Measurements from ENCODE around the gene DTNA. TPM values are rescaled to one million over a fixed set of nuclear protein-coding genes. Genes with fewer than 3 reads are reported as not detected.

The DTNA gene
- polyA plus RNA-seq, 1 donor (not counting 4 experiments of a cell fraction or from before 2014, with no cell fraction given): 0.81 TPM

GRCh38 chr18:34701911-34702310 lies 8.2 kb upstream of the DTNA start:
- FAIRE-seq: no peak
- no peaks in the 10 kb centered on the region for H3K27me3 ChIP-seq (ENCODE audit: control insufficient read depth, extremely low read depth, insufficient read depth, low read length)

GRCh38 chr18:34702814-34703213 lies 7.3 kb upstream of the DTNA start:
- dilution Hi-C loops (cut with MboI; ENCODE audit: extremely low pct_ligation_motif_present, low sequenced_read_pairs): no loop called here
- no peak for TF ChIP-seq CTCF (optimal IDR thresholded peaks at IDR 0.05 in 1 of 3, IDR thresholded peaks at IDR 0.05 in 1 of 3, conservative IDR thresholded peaks at IDR 0.05 in 1 of 3; ENCODE audit: extremely low read depth in 1 of 3, insufficient read depth in 2 of 3, low read length in 3 of 3)
- TF ChIP-seq EZH2 (IDR thresholded peaks at IDR 0.05; ENCODE audit: low read length): no peak
- H3K79me2 ChIP-seq (ENCODE audit: control insufficient read depth, insufficient read depth, low read length): no peaks in the 10 kb centered on the region
- H2AFZ ChIP-seq (ENCODE audit: control insufficient read depth, low read length): no peak overlapping the region
- no peaks in the 10 kb centered on the region for H3K27me3 ChIP-seq (ENCODE audit: control insufficient read depth, extremely low read depth, insufficient read depth, low read length)
- no peaks in the 10 kb centered on the region for H3K36me3 ChIP-seq (ENCODE audit: control insufficient read depth in 2 of 2, extremely low read depth in 1 of 2, insufficient read depth in 2 of 2, low read length in 2 of 2)
- no peaks in the 10 kb centered on the region for H3K9me1 ChIP-seq (ENCODE audit: control insufficient read depth, extremely low read depth, insufficient read depth, low read length)
- DNase-seq (ENCODE audit: low read depth, low spot score): no peak
- H3K4me2 ChIP-seq (ENCODE audit: control insufficient read depth, extremely low read depth, insufficient read depth, low read depth, low read length): no peak overlapping the region
- H3K27ac ChIP-seq (ENCODE audit: control insufficient read depth, insufficient read depth, low read length): no peak overlapping the region
- no peak overlapping the region for H3K4me3 ChIP-seq (ENCODE audit: control insufficient read depth in 2 of 3, extremely low read depth in 1 of 3, insufficient read depth in 2 of 3, low read depth in 1 of 3, low read length in 3 of 3)
- H3K9me3 ChIP-seq (ENCODE audit: control insufficient read depth, low read depth, low read length): no peaks in the 10 kb centered on the region
- H3K9ac ChIP-seq (ENCODE audit: control insufficient read depth, extremely low read depth, insufficient read depth, low read length): no peak overlapping the region
- FAIRE-seq: no peak
- H3K4me1 ChIP-seq (ENCODE audit: control insufficient read depth, extremely low read depth, insufficient read depth, low read length): peaks cover 6% of the 10 kb centered on the region
- no peaks in the 10 kb centered on the region for H4K20me1 ChIP-seq (ENCODE audit: control insufficient read depth, extremely low read depth, insufficient read depth, low read length)

More at GRCh38 chr18:34701911-34702310, 8.2 kb upstream of the DTNA start:
- Histone ChIP-seq H3K4me2 (ENCODE audit: control insufficient read depth, extremely low read depth, insufficient read depth, low read depth, low read length) (no peak overlapping the region), H3K4me3 (ENCODE audit: control insufficient read depth in 2 of 3, extremely low read depth in 1 of 3, insufficient read depth in 2 of 3, low read depth in 1 of 3, low read length in 3 of 3) (no peak overlapping the region), H3K36me3 (ENCODE audit: control insufficient read depth in 2 of 2, extremely low read depth in 1 of 2, insufficient read depth in 2 of 2, low read length in 2 of 2) (no peaks in the 10 kb centered on the region), H2AFZ (ENCODE audit: control insufficient read depth, low read length) (no peak overlapping the region), H3K4me1 (ENCODE audit: control insufficient read depth, extremely low read depth, insufficient read depth, low read length) (peaks cover 4% of the 10 kb centered on the region), H3K9me3 (ENCODE audit: control insufficient read depth, low read depth, low read length) (no peaks in the 10 kb centered on the region), H3K79me2 (ENCODE audit: control insufficient read depth, insufficient read depth, low read length) (no peaks in the 10 kb centered on the region), H3K27ac (ENCODE audit: control insufficient read depth, insufficient read depth, low read length) (no peak overlapping the region), H4K20me1 (ENCODE audit: control insufficient read depth, extremely low read depth, insufficient read depth, low read length) (no peaks in the 10 kb centered on the region), H3K9ac (ENCODE audit: control insufficient read depth, extremely low read depth, insufficient read depth, low read length) (no peak overlapping the region), H3K9me1 (ENCODE audit: control insufficient read depth, extremely low read depth, insufficient read depth, low read length) (no peaks in the 10 kb centered on the region)
- dilution Hi-C loops (cut with MboI; ENCODE audit: extremely low pct_ligation_motif_present, low sequenced_read_pairs): no loop called here
- DNase-seq (ENCODE audit: low read depth, low spot score): no peak
- no peak for TF ChIP-seq EZH2 (IDR thresholded peaks at IDR 0.05; ENCODE audit: low read length)
- no peak for TF ChIP-seq CTCF (optimal IDR thresholded peaks at IDR 0.05 in 1 of 3, IDR thresholded peaks at IDR 0.05 in 1 of 3, conservative IDR thresholded peaks at IDR 0.05 in 1 of 3; ENCODE audit: extremely low read depth in 1 of 3, insufficient read depth in 2 of 3, low read length in 3 of 3)
